ENCODE results near the gene TRIM28. TPM values are rescaled to one million over a fixed set of nuclear protein-coding genes. Genes with fewer than 3 reads are reported as not detected.

The TRIM28 gene
- total RNA-seq, 4 donors from 2014 or later = 164 to 281 (median 196) TPM

DNA sequence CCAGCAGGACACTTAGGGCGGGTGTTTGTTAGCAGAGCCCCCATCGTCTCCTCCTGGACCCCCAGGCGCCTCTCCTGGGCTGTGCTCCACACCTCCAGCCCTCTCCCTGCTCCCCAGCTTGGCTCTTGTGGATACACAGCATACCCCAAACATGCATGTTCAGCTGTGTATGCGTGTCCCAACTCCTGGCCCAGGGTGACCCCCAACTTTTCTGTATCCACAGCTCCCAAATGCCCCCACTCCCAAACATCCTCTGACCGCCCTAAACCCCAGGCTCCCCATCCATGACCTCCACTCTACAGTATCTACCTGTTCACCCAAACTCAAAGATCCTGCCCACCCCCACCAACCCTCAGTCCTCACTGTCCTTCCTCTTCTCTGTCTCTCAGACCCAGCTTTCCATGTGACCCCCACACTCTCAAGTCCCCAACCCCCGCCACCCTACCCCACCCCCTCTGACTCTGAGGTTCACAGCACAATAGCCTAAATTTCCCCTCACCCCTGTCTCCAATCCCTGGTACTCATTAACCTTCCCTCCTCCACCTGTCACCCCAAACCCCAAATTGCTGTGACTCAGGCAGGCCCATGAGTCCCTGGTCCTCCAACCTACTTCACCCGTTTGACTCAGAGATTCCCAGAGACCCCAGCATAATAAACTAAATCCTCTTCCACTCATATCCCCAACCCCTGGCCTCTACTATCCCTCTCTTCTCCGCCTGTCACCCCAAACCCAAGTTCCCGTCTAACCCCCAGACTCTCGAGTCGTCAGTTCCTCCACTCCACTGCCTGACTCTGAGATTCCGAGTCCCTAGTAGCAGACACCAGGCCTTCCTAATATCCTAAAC lies 13.6 kb downstream of the TRIM28 start:
- peak in 1 of 3 donors; percentile 45 for DNase-seq
- H3K4me1 ChIP-seq = peaks cover 0 to 60% (median 36%) of the 10 kb centered on the region in 4 donors
- TF ChIP-seq POLR2A (IDR thresholded peaks at IDR 0.05) = no peak
- TF ChIP-seq, protein P1, sequence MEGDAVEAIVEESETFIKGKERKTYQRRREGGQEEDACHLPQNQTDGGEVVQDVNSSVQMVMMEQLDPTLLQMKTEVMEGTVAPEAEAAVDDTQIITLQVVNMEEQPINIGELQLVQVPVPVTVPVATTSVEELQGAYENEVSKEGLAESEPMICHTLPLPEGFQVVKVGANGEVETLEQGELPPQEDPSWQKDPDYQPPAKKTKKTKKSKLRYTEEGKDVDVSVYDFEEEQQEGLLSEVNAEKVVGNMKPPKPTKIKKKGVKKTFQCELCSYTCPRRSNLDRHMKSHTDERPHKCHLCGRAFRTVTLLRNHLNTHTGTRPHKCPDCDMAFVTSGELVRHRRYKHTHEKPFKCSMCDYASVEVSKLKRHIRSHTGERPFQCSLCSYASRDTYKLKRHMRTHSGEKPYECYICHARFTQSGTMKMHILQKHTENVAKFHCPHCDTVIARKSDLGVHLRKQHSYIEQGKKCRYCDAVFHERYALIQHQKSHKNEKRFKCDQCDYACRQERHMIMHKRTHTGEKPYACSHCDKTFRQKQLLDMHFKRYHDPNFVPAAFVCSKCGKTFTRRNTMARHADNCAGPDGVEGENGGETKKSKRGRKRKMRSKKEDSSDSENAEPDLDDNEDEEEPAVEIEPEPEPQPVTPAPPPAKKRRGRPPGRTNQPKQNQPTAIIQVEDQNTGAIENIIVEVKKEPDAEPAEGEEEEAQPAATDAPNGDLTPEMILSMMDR (IDR thresholded peaks at IDR 0.05) = no peak

DNA sequence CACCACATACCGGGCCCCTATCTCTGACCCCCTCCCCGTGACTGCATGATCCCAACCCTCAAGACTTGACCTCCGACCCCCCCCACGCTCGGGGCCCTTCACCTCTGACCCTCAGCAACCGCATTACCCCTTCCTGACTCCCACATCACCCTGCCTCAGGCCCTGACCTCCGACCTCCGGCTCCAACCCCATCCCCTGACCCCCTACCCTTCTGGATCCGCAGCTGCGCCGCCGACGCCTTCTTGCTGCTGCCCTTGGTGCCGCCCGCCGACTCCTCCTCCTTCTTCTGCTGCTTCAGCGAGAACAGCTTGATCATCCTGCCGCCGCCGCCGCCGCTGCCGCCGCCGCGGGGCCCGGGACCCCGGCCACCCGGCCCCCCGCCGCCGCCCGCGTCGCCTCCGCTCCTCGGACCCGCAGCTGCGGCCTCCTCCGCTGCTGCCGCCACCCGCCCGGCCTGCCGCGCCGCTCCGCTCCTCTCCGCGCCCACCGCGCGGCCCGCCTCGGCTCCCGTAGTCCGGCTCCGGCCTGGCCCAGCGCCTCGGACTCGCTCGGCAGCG lies 14.3 kb downstream of the TRIM28 start, which contains the start of gene UBE2M:
TSS of gene UBE2M (minus strand) at position 546 of the 557 bp plus-strand sequence. CDS start at position 316, 230 bp downstream.
- Histone ChIP-seq H3K4me3 (peak within 1 kb of the TSS; percentile 58 to 84 (median 76)), H3K4me1 (peaks cover 4 to 67% (median 41%) of the 10 kb centered on the region in 4 donors), H3K36me3 (peaks cover 0 to 16% (median 0%) of the 10 kb centered on the region in 3 donors), H3K27me3 (no peaks in the 10 kb centered on the region), H3K9me3 (no peaks in the 10 kb centered on the region), H3K27ac (peak within 1 kb of the TSS; percentile 93 to 100 (median 99))
- TF ChIP-seq POLR2A (IDR thresholded peaks at IDR 0.05) = no peak
- TF ChIP-seq, protein P1 (IDR thresholded peaks at IDR 0.05) = no peak
- peak in 2 of 3 donors; percentile 48 to 80 for DNase-seq

More for the DNA sequence above, 13.6 kb downstream of the TRIM28 start:
- no peaks in the 10 kb centered on the region for H3K9me3 ChIP-seq
- H3K36me3 ChIP-seq = peaks cover 0 to 23% (median 0%) of the 10 kb centered on the region in 3 donors
- H3K27me3 ChIP-seq = no peaks in the 10 kb centered on the region
- H3K4me3 ChIP-seq = peak overlapping the region; percentile 58 to 84 (median 76)
- H3K27ac ChIP-seq = peak overlapping the region; percentile 93 to 100 (median 99)

DNA sequence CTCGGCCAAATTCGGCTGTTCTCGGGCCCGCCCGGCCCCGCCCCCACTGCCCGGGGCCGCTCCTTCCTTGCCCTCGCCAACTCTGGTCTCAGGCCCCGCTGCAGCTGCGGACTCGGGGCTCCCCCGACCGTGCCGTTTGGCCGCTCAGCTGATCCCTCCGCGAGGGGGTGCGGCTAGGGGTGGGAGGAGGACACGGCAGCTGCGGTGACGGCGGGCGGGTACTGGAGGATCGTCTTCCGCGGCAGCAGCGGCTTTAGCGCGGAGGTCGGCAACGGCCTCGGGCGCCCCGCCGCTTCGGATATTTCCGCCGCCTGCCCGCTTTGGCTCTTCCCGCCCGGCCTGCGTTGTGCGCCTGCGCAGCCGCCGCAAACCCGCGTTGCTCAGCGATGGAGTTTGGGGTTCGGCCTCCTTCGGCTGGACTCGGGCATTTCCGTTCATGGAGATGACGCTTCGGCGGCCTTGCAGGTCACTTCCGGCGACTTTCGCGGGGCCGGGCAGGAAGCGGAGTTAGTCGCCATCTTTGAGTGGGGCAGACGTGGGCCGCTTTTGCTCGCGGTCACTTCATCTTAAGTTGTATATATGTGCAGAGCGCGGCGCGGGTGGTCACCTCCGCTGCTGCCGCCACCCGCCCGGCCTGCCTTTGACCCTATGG lies 14.9 kb downstream of the TRIM28 start:
- peak; percentile 70 to 75 for TF ChIP-seq POLR2A (IDR thresholded peaks at IDR 0.05)
- TF ChIP-seq, protein P1 (IDR thresholded peaks at IDR 0.05) = no peak
- DNase-seq = peak; percentile 99 to 100 (median 99)
- peak overlapping the region; percentile 93 to 100 (median 99) for H3K27ac ChIP-seq
- peaks cover 4 to 67% (median 42%) of the 10 kb centered on the region in 4 donors for H3K4me1 ChIP-seq
- peaks cover 0 to 16% (median 0%) of the 10 kb centered on the region in 3 donors for H3K36me3 ChIP-seq
- H3K9me3 ChIP-seq = no peaks in the 10 kb centered on the region
- H3K27me3 ChIP-seq = no peaks in the 10 kb centered on the region
- H3K4me3 ChIP-seq = peak overlapping the region; percentile 58 to 84 (median 76)

DNA sequence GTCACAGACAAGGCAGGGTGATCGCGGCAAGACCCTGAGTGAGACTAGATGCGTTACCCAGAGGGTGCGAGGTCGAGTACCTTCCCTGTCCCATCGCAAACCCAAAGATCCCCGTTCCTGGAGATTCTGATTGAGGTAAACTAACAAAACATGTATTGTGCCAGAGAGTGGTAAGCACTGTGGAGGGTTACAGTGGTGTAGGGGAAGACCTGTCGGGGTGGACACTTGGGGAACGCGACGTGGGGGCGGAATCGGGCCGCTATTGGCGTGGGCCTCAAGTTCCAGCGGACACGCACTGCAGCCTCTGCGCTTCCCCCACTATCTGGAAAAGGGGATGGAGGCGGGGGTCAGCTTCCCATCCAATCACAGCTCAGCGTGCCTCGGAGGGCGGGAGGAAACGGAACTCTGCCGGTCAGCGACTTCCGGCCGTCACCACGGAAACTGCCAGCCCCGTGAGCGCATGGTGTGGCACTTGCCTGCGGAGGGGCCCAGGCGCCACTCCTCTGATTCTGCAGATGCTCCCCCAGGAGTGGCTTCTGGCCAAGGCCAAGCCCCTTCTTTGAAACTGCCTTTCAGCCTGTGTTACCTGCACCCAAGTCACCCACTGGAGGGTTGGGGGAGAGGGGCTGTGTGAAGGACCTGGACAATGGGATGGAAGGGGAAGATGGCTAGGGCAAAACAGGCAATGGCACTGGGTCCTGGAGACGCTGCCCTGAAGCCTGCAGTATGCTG lies 15.6 kb downstream of the TRIM28 start:
- TF ChIP-seq POLR2A (IDR thresholded peaks at IDR 0.05) = peak; percentile 48 to 61
- TF ChIP-seq, protein P1 (IDR thresholded peaks at IDR 0.05) = no peak
- peaks cover 4 to 61% (median 36%) of the 10 kb centered on the region in 4 donors for H3K4me1 ChIP-seq
- DNase-seq = peak; percentile 79 to 93 (median 89)
- H3K27me3 ChIP-seq = no peaks in the 10 kb centered on the region
- H3K27ac ChIP-seq = peak overlapping the region; percentile 93 to 100 (median 99)
- H3K4me3 ChIP-seq = peak overlapping the region; percentile 58 to 84 (median 76)
- H3K9me3 ChIP-seq = no peaks in the 10 kb centered on the region
- peaks cover 0 to 16% (median 0%) of the 10 kb centered on the region in 3 donors for H3K36me3 ChIP-seq
